IMR-90 (cell line): ENCODE data around the gene CDT1. TPM values are rescaled to one million over a fixed set of nuclear protein-coding genes. Genes with fewer than 3 reads are reported as not detected.

ENCODE experiments used
- ATAC-seq: fragments of 200-7000 bp; cut with Tn5 transposase; 2 replicates; pipeline ENCODE4 v1.9.1; 2020; ENCODE audit warnings: low read depth, mild to moderate bottlenecking, moderate library complexity
- BruUV-seq: library from RNA; stranded (reverse); fragments of 400-500 nt; replicated peaks from 2 replicates; lab custom pipeline; 2021; lab: Mats Ljungman, UMichigan
- CTCF ChIA-PET: fragments of 300-600 bp; formaldehyde crosslinking; extraction: SDS; loops from one replicate; lab custom pipeline; 2021; ENCODE audit warnings: antibody characterized with exemption; lab: Yijun Ruan, JAX
- POLR2A ChIA-PET: fragments of 300-600 bp; sonication (Branson Sonifier 250); formaldehyde crosslinking; loops from one replicate; lab custom pipeline; 2022; ENCODE audit warnings: antibody characterized with exemption; ENCODE audit not compliant: unreplicated experiment; lab: Charles Lee
- DNase-seq: peaks from one replicate; pipeline ENCODE4 v3.0.0; 2013
- H2AFZ ChIP-seq: replicated peaks from 2 replicates; pipeline ENCODE3; 2013; ENCODE audit warnings: low read length, mild to moderate bottlenecking; ENCODE audit not compliant: poor library complexity
- H2AK5ac ChIP-seq: 2 replicates; pipeline ENCODE4 v1.6.1; 2013; ENCODE audit warnings: low read depth, low read length, inconsistent platforms
- H2AK9ac ChIP-seq: replicated peaks from 2 replicates; pipeline ENCODE3; 2013; ENCODE audit warnings: mild to moderate bottlenecking, low read depth, low read length, moderate library complexity; ENCODE audit not compliant: poor library complexity
- H2BK120ac ChIP-seq: 2 replicates; pipeline ENCODE4 v1.6.1; 2013; ENCODE audit warnings: low read depth, low read length, inconsistent platforms
- H2BK15ac ChIP-seq: 3 replicates; pipeline ENCODE4 v1.6.1; 2013; ENCODE audit warnings: low read depth, low read length, inconsistent platforms
- H2BK20ac ChIP-seq: 2 replicates; pipeline ENCODE4 v1.6.1; 2013; ENCODE audit warnings: low read depth, mild to moderate bottlenecking, inconsistent platforms, low read length, moderate library complexity
- H2BK5ac ChIP-seq: 2 replicates; pipeline ENCODE4 v1.6.1; 2013; ENCODE audit warnings: mild to moderate bottlenecking, low read depth, low read length, inconsistent platforms; ENCODE audit not compliant: poor library complexity, severe bottlenecking
- H3K14ac ChIP-seq: replicated peaks from 2 replicates; pipeline ENCODE4 v1.6.1; 2013; ENCODE audit warnings: low read depth, low read length, inconsistent platforms
- H3K18ac ChIP-seq: 2 replicates; pipeline ENCODE4 v1.6.1; 2013; ENCODE audit warnings: low read depth, low read length, control low read depth
- H3K23ac ChIP-seq: 2 replicates; pipeline ENCODE4 v1.6.1; 2013; ENCODE audit warnings: low read depth, low read length, inconsistent platforms
- H3K27ac ChIP-seq: 2 replicates; pipeline ENCODE4 v1.5.1; 2013; ENCODE audit warnings: mild to moderate bottlenecking, control low read depth, low read length; ENCODE audit not compliant: insufficient read depth
- H3K27me3 ChIP-seq: 2 replicates; pipeline ENCODE4 v1.6.1; 2013; ENCODE audit warnings: low read length; ENCODE audit not compliant: control insufficient read depth, insufficient read depth
- H3K36me3 ChIP-seq: 2 replicates; pipeline ENCODE4 v1.6.1; 2013; ENCODE audit warnings: low read length, mixed read lengths; ENCODE audit not compliant: control insufficient read depth, insufficient read depth
- H3K4ac ChIP-seq: 2 replicates; pipeline ENCODE4 v1.6.1; 2013; ENCODE audit warnings: low read depth, low read length, inconsistent platforms
- H3K4me1 ChIP-seq: 2 replicates; pipeline ENCODE4 v1.6.1; 2013; ENCODE audit warnings: low read length, mixed read lengths; ENCODE audit not compliant: control insufficient read depth, insufficient read depth
- H3K4me2 ChIP-seq: 2 replicates; pipeline ENCODE4 v1.6.1; 2013; ENCODE audit warnings: low read depth, mild to moderate bottlenecking, control low read depth, low read length, moderate library complexity
- H3K4me3 ChIP-seq: 2 replicates; pipeline ENCODE4 v1.5.1; 2013; ENCODE audit warnings: low read depth, mild to moderate bottlenecking, control low read depth, low read length, moderate library complexity; ENCODE audit not compliant: insufficient read depth
- H3K56ac ChIP-seq: 2 replicates; pipeline ENCODE4 v1.6.1; 2013; ENCODE audit warnings: low read length, inconsistent platforms; ENCODE audit not compliant: insufficient read depth; ENCODE audit errors: extremely low read depth
- H3K79me1 ChIP-seq, 2 experiments: 2 replicates each; pipeline ENCODE4 v1.6.1; 2013; ENCODE audit warnings: low read length in 2 of 2, inconsistent platforms in 1 of 2, low read depth in 1 of 2
- H3K9ac ChIP-seq: 2 replicates; pipeline ENCODE4 v1.6.1; 2013; ENCODE audit warnings: low read depth, low read length, control low read depth
- H3K9me1 ChIP-seq: 2 replicates; pipeline ENCODE4 v1.6.1; 2013; ENCODE audit warnings: low read length, inconsistent platforms; ENCODE audit not compliant: insufficient read depth
- H3K9me3 ChIP-seq: 2 replicates; pipeline ENCODE4 v1.6.1; 2013; ENCODE audit warnings: low read length; ENCODE audit not compliant: control insufficient read depth, insufficient read depth
- H4K20me1 ChIP-seq: 2 replicates; pipeline ENCODE4 v1.6.1; 2013; ENCODE audit warnings: low read length, inconsistent platforms; ENCODE audit not compliant: insufficient read depth
- H4K5ac ChIP-seq: 2 replicates; pipeline ENCODE4 v1.6.1; 2013; ENCODE audit warnings: mild to moderate bottlenecking, low read depth, low read length, control low read depth
- H4K8ac ChIP-seq, 2 experiments: 2 replicates each; pipeline ENCODE4 v1.6.1; 2013; ENCODE audit warnings: low read depth in 2 of 2, low read length in 2 of 2, control low read depth in 1 of 2, inconsistent platforms in 1 of 2
- H4K91ac ChIP-seq: 2 replicates; pipeline ENCODE4 v1.6.1; 2013; ENCODE audit warnings: low read depth, low read length, inconsistent platforms; ENCODE audit not compliant: insufficient read depth
- BHLHE40 ChIP-seq: fragments of 150-350 bp; IDR thresholded peaks from 2 replicates; pipeline ENCODE4 v1.6.1; 2016; ENCODE audit warnings: mild to moderate bottlenecking, low read depth, low read length
- CEBPB ChIP-seq: IDR thresholded peaks from 2 replicates; pipeline ENCODE4 v1.6.1; 2012; ENCODE audit warnings: low read depth, low read length, improper control_type of control experiment
- CHD1 ChIP-seq: IDR thresholded peaks from 2 replicates; pipeline ENCODE4 v1.6.1; 2012; ENCODE audit warnings: low read depth, low read length, improper control_type of control experiment
- FOS ChIP-seq: fragments of 150-350 bp; IDR thresholded peaks from 2 replicates; pipeline ENCODE4 v1.6.1; 2016; ENCODE audit warnings: low read depth, low read length
- MAFK ChIP-seq: IDR thresholded peaks from 2 replicates; pipeline ENCODE4 v1.6.1; 2012; ENCODE audit warnings: low read depth, low read length, improper control_type of control experiment
- MAZ ChIP-seq: IDR thresholded peaks from 2 replicates; pipeline ENCODE4 v1.6.1; 2012; ENCODE audit warnings: low read depth, mild to moderate bottlenecking, low read length, improper control_type of control experiment, moderate library complexity, borderline replicate concordance
- MXI1 ChIP-seq: IDR thresholded peaks from 2 replicates; pipeline ENCODE4 v1.6.1; 2012; ENCODE audit warnings: low read depth, mild to moderate bottlenecking, low read length, moderate library complexity, borderline replicate concordance
- NFE2L2 ChIP-seq: fragments of 150-350 bp; IDR thresholded peaks from 2 replicates; pipeline ENCODE4 v1.6.1; 2016; ENCODE audit warnings: low read depth, mild to moderate bottlenecking, low read length
- RCOR1 ChIP-seq: IDR thresholded peaks from 2 replicates; pipeline ENCODE4 v1.6.1; 2012; ENCODE audit warnings: mild to moderate bottlenecking, low read length, improper control_type of control experiment; ENCODE audit not compliant: insufficient replicate concordance
- WGBS, 2 experiments: methylation state at CpG; one replicate each; pipeline versions ENCODE4 v1.1.5 to v1.1.7; 2013; ENCODE audit warnings: missing lambda C conversion rate in 2 of 2; ENCODE audit not compliant: insufficient read length in 1 of 2; ENCODE audit errors: extremely low coverage in 2 of 2; 5-methylcytosine and 5-hydroxymethylcytosine counted together
- dilution Hi-C: fragments of 300-500 bp; cut with HindIII; formaldehyde crosslinking; loops from one replicate; pipeline ENCODE4 v1.14.3; 2018; ENCODE audit warnings: low sequenced_read_pairs; ENCODE audit not compliant: unreplicated experiment
- in situ Hi-C: fragments of 300-500 bp; cut with MboI; formaldehyde crosslinking; loops from 3 replicates; pipeline ENCODE4 v1.14.3; 2019; ENCODE audit warnings: low sequenced_read_pairs, inconsistent platforms, mixed read lengths
- intact Hi-C: fragments of 100-400 bp; cut with micrococcal nuclease; formaldehyde crosslinking; loops from 2 replicates; pipeline ENCODE4 v1.10.0; 2022
- polyA plus RNA-seq, 3 experiments: library from polyadenylated mRNA; depleted of rRNA; stranded (reverse); fragments of >200 nt; gene quantifications; 2 replicates each; pipeline ENCODE4 v1.2.3, GENCODE V29; 2012; ENCODE audit warnings: low replicate concordance in 1 of 3
- total RNA-seq: library from RNA; depleted of rRNA; stranded (reverse); fragments of >200 nt; gene quantifications from 2 replicates; pipeline ENCODE4 v1.2.3, GENCODE V29; 2012
- TF ChIP-seq, protein P1 (sequence below): fragments of 150-350 bp; IDR thresholded peaks from 2 replicates; pipeline ENCODE4 v1.6.1; 2016; ENCODE audit warnings: low read depth, mild to moderate bottlenecking, low read length, moderate library complexity, borderline replicate concordance
- TF ChIP-seq, protein P2 (sequence below): conservative IDR thresholded peaks from 2 replicates; pipeline ENCODE4 v1.5.1; 2012; ENCODE audit warnings: mild to moderate bottlenecking, low read depth, low read length, improper control_type of control experiment

CDT1 gene
- total and polyA plus RNA-seq, 2 of the 4 experiments (the other 2 are of a cell fraction) = 3.2 to 11.8 TPM

DNA sequence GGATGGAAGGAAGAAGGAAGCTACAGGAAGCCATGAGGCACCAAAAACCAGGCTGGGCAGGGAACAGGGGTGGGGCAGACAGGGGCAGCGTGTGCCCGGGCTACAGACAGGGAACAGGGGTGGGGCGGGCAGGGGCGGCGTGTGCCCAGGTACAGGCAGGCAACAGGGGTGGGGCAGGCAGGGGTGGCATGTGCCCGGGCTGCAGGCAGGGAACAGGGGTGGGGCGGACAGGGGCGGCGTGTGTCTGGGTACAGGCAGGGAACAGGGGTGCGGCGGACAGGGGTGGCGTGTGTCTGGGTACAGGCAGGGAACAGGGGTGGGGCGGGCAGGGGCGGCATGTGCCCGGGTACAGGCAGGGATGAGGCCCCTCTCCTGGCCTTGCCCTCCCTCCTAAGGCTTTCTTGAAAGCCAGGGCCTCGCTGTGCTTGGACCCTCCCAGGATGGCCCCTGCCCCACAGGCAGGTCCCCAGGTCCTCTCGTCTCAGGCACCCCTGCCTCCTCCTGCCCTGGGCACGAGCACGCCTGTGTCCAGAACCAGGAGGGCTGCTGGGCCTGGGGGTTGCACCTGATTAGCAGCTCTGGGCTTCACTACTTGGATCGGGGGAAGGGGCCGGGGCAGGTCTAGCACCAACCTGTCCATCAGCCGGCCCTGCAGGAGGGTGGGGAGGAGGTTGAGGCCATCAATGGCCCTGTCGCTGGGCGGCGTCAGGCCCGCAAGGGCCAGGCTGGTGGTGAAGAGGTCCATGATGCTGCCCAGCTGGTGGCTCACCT lies 22.7 kb downstream of the CDT1 start:
- Histone ChIP-seq H3K56ac (no peak overlapping the region), H3K4me3 (no peak overlapping the region), H3K79me1 (no peaks in the 10 kb centered on the region), H4K5ac (no peak overlapping the region), H3K9me3 (no peaks in the 10 kb centered on the region), H2BK15ac (no peak overlapping the region), H2AK5ac (no peak overlapping the region), H4K8ac (no peak overlapping the region), H3K36me3 (peaks cover 28% of the 10 kb centered on the region), H2BK5ac (no peak overlapping the region), H3K18ac (no peak overlapping the region), H3K4me2 (no peak overlapping the region), H2BK20ac (no peak overlapping the region), H3K9ac (no peak overlapping the region), H3K23ac (no peak overlapping the region), H4K91ac (no peak overlapping the region), H3K4ac (no peak overlapping the region), H4K20me1 (peaks cover 4% of the 10 kb centered on the region; the same call in 1 of the 2 replicates), H3K4me1 (peaks cover 4% of the 10 kb centered on the region; the same call in 1 of the 2 replicates), H2AK9ac (no peak overlapping the region), H3K14ac (no peak overlapping the region), H3K27me3 (no peaks in the 10 kb centered on the region), H2BK120ac (no peak overlapping the region), H2AFZ (no peak overlapping the region), H3K9me1 (no peaks in the 10 kb centered on the region), H3K27ac (no peak overlapping the region)
- CTCF ChIA-PET = no interaction called here
- DNase-seq (no peak), ATAC-seq (no peak)
- dilution Hi-C loops = no loop called here
- in situ Hi-C loops = no loop called here
- BruUV-seq = no TSS peak
- POLR2A ChIA-PET = no interaction called here
- intact Hi-C loops = no loop called here
- TF ChIP-seq FOS (no peak), CEBPB (no peak), RCOR1 (no peak), MXI1 (no peak), NFE2L2 (no peak), CHD1 (no peak), MAFK (no peak), MAZ (no peak), BHLHE40 (no peak)
- TF ChIP-seq, protein P1, sequence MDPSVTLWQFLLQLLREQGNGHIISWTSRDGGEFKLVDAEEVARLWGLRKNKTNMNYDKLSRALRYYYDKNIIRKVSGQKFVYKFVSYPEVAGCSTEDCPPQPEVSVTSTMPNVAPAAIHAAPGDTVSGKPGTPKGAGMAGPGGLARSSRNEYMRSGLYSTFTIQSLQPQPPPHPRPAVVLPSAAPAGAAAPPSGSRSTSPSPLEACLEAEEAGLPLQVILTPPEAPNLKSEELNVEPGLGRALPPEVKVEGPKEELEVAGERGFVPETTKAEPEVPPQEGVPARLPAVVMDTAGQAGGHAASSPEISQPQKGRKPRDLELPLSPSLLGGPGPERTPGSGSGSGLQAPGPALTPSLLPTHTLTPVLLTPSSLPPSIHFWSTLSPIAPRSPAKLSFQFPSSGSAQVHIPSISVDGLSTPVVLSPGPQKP = no peak
- TF ChIP-seq, protein P2, sequence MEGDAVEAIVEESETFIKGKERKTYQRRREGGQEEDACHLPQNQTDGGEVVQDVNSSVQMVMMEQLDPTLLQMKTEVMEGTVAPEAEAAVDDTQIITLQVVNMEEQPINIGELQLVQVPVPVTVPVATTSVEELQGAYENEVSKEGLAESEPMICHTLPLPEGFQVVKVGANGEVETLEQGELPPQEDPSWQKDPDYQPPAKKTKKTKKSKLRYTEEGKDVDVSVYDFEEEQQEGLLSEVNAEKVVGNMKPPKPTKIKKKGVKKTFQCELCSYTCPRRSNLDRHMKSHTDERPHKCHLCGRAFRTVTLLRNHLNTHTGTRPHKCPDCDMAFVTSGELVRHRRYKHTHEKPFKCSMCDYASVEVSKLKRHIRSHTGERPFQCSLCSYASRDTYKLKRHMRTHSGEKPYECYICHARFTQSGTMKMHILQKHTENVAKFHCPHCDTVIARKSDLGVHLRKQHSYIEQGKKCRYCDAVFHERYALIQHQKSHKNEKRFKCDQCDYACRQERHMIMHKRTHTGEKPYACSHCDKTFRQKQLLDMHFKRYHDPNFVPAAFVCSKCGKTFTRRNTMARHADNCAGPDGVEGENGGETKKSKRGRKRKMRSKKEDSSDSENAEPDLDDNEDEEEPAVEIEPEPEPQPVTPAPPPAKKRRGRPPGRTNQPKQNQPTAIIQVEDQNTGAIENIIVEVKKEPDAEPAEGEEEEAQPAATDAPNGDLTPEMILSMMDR = no peak
- 96% methylated on average over 12 of the region's 26 CpGs; no CpG with 5 or more reads in 1 of the 2 experiments for WGBS, 2 experiments
